Measurements from ENCODE around the gene SELPLG.

DNA sequence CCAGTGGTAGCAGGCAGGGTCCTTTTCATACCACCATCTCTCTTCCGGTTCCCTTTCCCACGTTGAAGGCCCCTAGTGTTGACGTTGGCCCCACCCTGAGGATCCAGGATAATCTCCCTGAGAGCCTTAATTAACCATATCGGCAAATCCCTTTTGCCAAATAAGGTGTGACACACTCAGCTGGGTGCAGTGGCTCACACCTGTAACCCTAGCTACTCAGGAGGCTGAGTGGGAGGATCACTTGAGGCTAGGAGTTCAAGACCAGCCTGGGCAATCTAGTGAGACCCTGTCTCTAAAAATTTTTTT lies 33.0 kb downstream of the SELPLG start:
- TF ChIP-seq, protein P1, sequence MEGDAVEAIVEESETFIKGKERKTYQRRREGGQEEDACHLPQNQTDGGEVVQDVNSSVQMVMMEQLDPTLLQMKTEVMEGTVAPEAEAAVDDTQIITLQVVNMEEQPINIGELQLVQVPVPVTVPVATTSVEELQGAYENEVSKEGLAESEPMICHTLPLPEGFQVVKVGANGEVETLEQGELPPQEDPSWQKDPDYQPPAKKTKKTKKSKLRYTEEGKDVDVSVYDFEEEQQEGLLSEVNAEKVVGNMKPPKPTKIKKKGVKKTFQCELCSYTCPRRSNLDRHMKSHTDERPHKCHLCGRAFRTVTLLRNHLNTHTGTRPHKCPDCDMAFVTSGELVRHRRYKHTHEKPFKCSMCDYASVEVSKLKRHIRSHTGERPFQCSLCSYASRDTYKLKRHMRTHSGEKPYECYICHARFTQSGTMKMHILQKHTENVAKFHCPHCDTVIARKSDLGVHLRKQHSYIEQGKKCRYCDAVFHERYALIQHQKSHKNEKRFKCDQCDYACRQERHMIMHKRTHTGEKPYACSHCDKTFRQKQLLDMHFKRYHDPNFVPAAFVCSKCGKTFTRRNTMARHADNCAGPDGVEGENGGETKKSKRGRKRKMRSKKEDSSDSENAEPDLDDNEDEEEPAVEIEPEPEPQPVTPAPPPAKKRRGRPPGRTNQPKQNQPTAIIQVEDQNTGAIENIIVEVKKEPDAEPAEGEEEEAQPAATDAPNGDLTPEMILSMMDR (conservative IDR thresholded peaks at IDR 0.05; ENCODE audit: low read depth, low read length) = no peak
- TF ChIP-seq RAD21 (IDR thresholded peaks at IDR 0.05; ENCODE audit: low read length) (no peak), BHLHE40 (IDR thresholded peaks at IDR 0.05; ENCODE audit: low read depth, low read length) (no peak), POLR2A (IDR thresholded peaks at IDR 0.05; ENCODE audit: low read depth, low read length) (no peak), ELK1 (IDR thresholded peaks at IDR 0.05; ENCODE audit: borderline replicate concordance, low read depth, low read length) (no peak), RFX5 (IDR thresholded peaks at IDR 0.05; ENCODE audit: low read depth, low read length) (no peak)

Data from IMR-90 (cell line).